WTC11 (cell line): ENCODE data around the gene KRTAP19-1. TPM values are rescaled to one million over a fixed set of nuclear protein-coding genes. Genes with fewer than 3 reads are reported as not detected.
"Not testable (repeated sequence)": the region's sequence is repeated elsewhere in the genome, so short reads cannot be mapped to it uniquely, and the experiment has no call there.

ENCODE experiments used
- ATAC-seq: fragments of 200-7000 bp; cut with Tn5 transposase; 2 replicates; pipeline ENCODE4 v1.10.0; 2021; ENCODE audit warnings: mild to moderate bottlenecking, moderate library complexity
- CTCF ChIA-PET: fragments of 300-600 bp; sonication (Branson Sonifier 250); formaldehyde crosslinking; loops from one replicate; lab custom pipeline; 2021; ENCODE audit warnings: antibody characterized with exemption; lab: Charles Lee
- POLR2A ChIA-PET: fragments of 350-600 bp; sonication (Branson Sonifier 250); formaldehyde crosslinking; loops from one replicate; lab custom pipeline; 2021; ENCODE audit warnings: antibody characterized with exemption; lab: Charles Lee
- DNase-seq: peaks from one replicate; pipeline ENCODE4 v3.0.0; 2021; ENCODE audit warnings: low spot score
- H3K27ac Mint-ChIP-seq: 2 replicates; pipeline ENCODE4 v1.8.0; 2021; ENCODE audit warnings: mixed read lengths
- H3K27me3 Mint-ChIP-seq: 2 replicates; pipeline ENCODE4 v1.8.0; 2021; ENCODE audit warnings: low read depth, mild to moderate bottlenecking, moderate library complexity, mixed read lengths
- H3K36me3 Mint-ChIP-seq: 2 replicates; pipeline ENCODE4 v1.8.0; 2021; ENCODE audit warnings: mixed read lengths
- H3K4me1 Mint-ChIP-seq: 2 replicates; pipeline ENCODE4 v1.8.0; 2022; ENCODE audit warnings: mixed read lengths
- H3K4me3 Mint-ChIP-seq: 2 replicates; pipeline ENCODE4 v1.8.0; 2021; ENCODE audit warnings: mild to moderate bottlenecking, moderate library complexity, mixed read lengths
- H3K9me3 Mint-ChIP-seq: 2 replicates; pipeline ENCODE4 v1.8.0; 2021; ENCODE audit warnings: mixed read lengths
- ATF3 ChIP-seq: sonication (generic); formaldehyde crosslinking; conservative IDR thresholded peaks from 2 replicates; pipeline ENCODE4 v1.8.1; 2022; ENCODE audit warnings: mild to moderate bottlenecking, missing genetic modification reagents
- CTCF ChIP-seq: fragments of 200-600 bp; IDR thresholded peaks from 2 replicates; pipeline ENCODE4 v1.8.0; 2022; ENCODE audit warnings: antibody characterized with exemption
- EMX1 ChIP-seq: fragments of 250-450 bp; sonication (Bioruptor Pico); IDR thresholded peaks from 2 replicates; pipeline ENCODE4 v1.8.0; 2021; ENCODE audit warnings: mild to moderate bottlenecking
- FOXP4 ChIP-seq: sonication (generic); formaldehyde crosslinking; IDR thresholded peaks from 2 replicates; pipeline ENCODE4 v1.8.0; 2022; ENCODE audit warnings: mild to moderate bottlenecking, missing genetic modification reagents
- GRHL2 ChIP-seq: fragments of 250-450 bp; sonication (Bioruptor Pico); IDR thresholded peaks from 2 replicates; pipeline ENCODE4 v1.8.0; 2022; ENCODE audit warnings: mild to moderate bottlenecking, moderate library complexity; ENCODE audit not compliant: insufficient replicate concordance, severe bottlenecking
- HMGA2 ChIP-seq: fragments of 250-450 bp; sonication (Bioruptor Pico); IDR thresholded peaks from 2 replicates; pipeline ENCODE4 v1.4.0; 2021; ENCODE audit warnings: mild to moderate bottlenecking, moderate library complexity
- KAT7 ChIP-seq: sonication (generic); formaldehyde crosslinking; IDR thresholded peaks from 2 replicates; pipeline ENCODE4 v1.8.1; 2023; ENCODE audit warnings: missing genetic modification reagents, mild to moderate bottlenecking, borderline replicate concordance
- NR2C2 ChIP-seq: sonication (generic); formaldehyde crosslinking; IDR thresholded peaks from 2 replicates; pipeline ENCODE4 v1.8.0; 2022; ENCODE audit warnings: mild to moderate bottlenecking, missing genetic modification reagents
- RELA ChIP-seq: sonication (generic); formaldehyde crosslinking; IDR thresholded peaks from 2 replicates; pipeline ENCODE4 v1.8.1; 2022; ENCODE audit warnings: missing genetic modification reagents, mild to moderate bottlenecking, borderline replicate concordance
- SMAD4 ChIP-seq: sonication (generic); formaldehyde crosslinking; IDR thresholded peaks from 2 replicates; pipeline ENCODE4 v1.8.0; 2022; ENCODE audit warnings: mild to moderate bottlenecking, missing genetic modification reagents
- SOX15 ChIP-seq: fragments of 250-450 bp; sonication (Bioruptor Pico); IDR thresholded peaks from 2 replicates; pipeline ENCODE4 v1.9.0; 2021; ENCODE audit warnings: mild to moderate bottlenecking
- ZBTB43 ChIP-seq: sonication (generic); formaldehyde crosslinking; IDR thresholded peaks from 2 replicates; pipeline ENCODE4 v1.8.1; 2023; ENCODE audit warnings: mild to moderate bottlenecking, missing genetic modification reagents
- ZNF121 ChIP-seq: sonication (generic); formaldehyde crosslinking; IDR thresholded peaks from 2 replicates; pipeline ENCODE4 v1.8.0; 2023; ENCODE audit warnings: missing genetic modification reagents
- ZNF416 ChIP-seq: fragments of 250-450 bp; sonication (Bioruptor Pico); IDR thresholded peaks from 2 replicates; pipeline ENCODE4 v1.9.0; 2021; ENCODE audit warnings: mild to moderate bottlenecking, inconsistent platforms
- ZNF425 ChIP-seq: fragments of 250-450 bp; sonication (Bioruptor Pico); conservative IDR thresholded peaks from 2 replicates; pipeline ENCODE4 v1.9.0; 2021; ENCODE audit warnings: mild to moderate bottlenecking
- total RNA-seq: library from RNA; stranded (reverse); gene quantifications from 3 replicates; pipeline ENCODE4 v1.2.3, GENCODE V29; 2021

KRTAP19-1 gene
- total RNA-seq, 1 experiment from 2014 or later = not detected

GRCh38 chr21:30515681-30516080 is 35.5 kb upstream of the KRTAP19-1 start (continued):
- TF ChIP-seq ZBTB43 (CRISPR knock-in tag) (no peak), EMX1 (CRISPR knock-in tag) (no peak), HMGA2 (CRISPR knock-in tag) (no peak), FOXP4 (CRISPR knock-in tag) (no peak), ATF3 (CRISPR knock-in tag) (no peak), ZNF416 (CRISPR knock-in tag) (no peak), SOX15 (CRISPR knock-in tag) (no peak), GRHL2 (CRISPR knock-in tag) (no peak), ZNF121 (no peak)

GRCh38 chr21:30505621-30506205 is 25.5 kb upstream of the KRTAP19-1 start:
- H3K27ac Mint-ChIP-seq, H3K4me3 Mint-ChIP-seq, H3K27me3 Mint-ChIP-seq, POLR2A ChIA-PET, H3K9me3 Mint-ChIP-seq, H3K4me1 Mint-ChIP-seq, H3K36me3 Mint-ChIP-seq: not testable (repeated sequence)
- ATAC-seq (peak; percentile 74), DNase-seq (peak; percentile 30)
- peak; percentile 65 for TF ChIP-seq CTCF
- CTCF ChIA-PET = interaction anchor here (0.6 to 1.8 kb wide), 12 partner anchors 8 to 1129 kb away, joined by 3 to 11 read pairs (median 4); partner anchors contain the start of genes KRTAP19-3 and KRTAP19-4

- 0 out of 2 replicates have a peak, but pooled peaks cover 3% of the 10 kb centered on the region for H3K4me1 Mint-ChIP-seq
- ChIA-PET POLR2A (no interaction called here), CTCF (no interaction called here)
- no peak within 1 kb of the TSS for H3K4me3 Mint-ChIP-seq
- H3K36me3 Mint-ChIP-seq = no peaks in the 10 kb centered on the region
- no peak within 1 kb of the TSS for H3K27ac Mint-ChIP-seq
- DNase-seq (no peak), ATAC-seq (no peak)
- TF ChIP-seq KAT7 (CRISPR knock-in tag) = no peak
- no peak for TF ChIP-seq RELA (CRISPR knock-in tag)
- TF ChIP-seq ZNF425 (CRISPR knock-in tag) = no peak
- TF ChIP-seq SMAD4 (CRISPR knock-in tag) = no peak
- no peak for TF ChIP-seq NR2C2 (CRISPR knock-in tag)
- H3K27me3 Mint-ChIP-seq = no peaks in the 10 kb centered on the region
- peaks cover 3% of the 10 kb centered on the region; the same call in 1 of the 2 replicates for H3K9me3 Mint-ChIP-seq
These were observed 21.9 kb upstream of the KRTAP19-1 start, which contains the start of gene KRTAP19-5 for GRCh38 chr21:30502041-30502440. KRTAP19-5 (minus strand) TSS chr21:30502141; CDS start chr21:30502090, 51 bp downstream.
